SU-DHL-6 (cell line): Measurements from ENCODE around the gene P3H2.

Experiments
- H2AFZ ChIP-seq: fragments of 200-600 bp; sonication (generic); 2 replicates; pipeline ENCODE4 v1.6.1; 2014; ENCODE audit warnings: low read depth, mild to moderate bottlenecking, moderate library complexity, mixed read lengths, antibody characterized with exemption, low read length; ENCODE audit not compliant: severe bottlenecking
- H3F3A ChIP-seq: fragments of 200-600 bp; shearing (Covaris generic); 2 replicates; pipeline ENCODE4 v1.6.0; 2016; ENCODE audit warnings: antibody characterized with exemption, mild to moderate bottlenecking; ENCODE audit not compliant: insufficient read depth
- H3K27ac ChIP-seq: fragments of 200-600 bp; sonication (generic); 2 replicates; pipeline ENCODE4 v1.5.1; 2016; ENCODE audit warnings: low read depth, mild to moderate bottlenecking, low read length, moderate library complexity, mixed read lengths
- H3K27me3 ChIP-seq: fragments of 200-600 bp; sonication (generic), shearing (Covaris generic); 2 replicates; pipeline ENCODE4 v1.6.0; 2014; ENCODE audit warnings: mild to moderate bottlenecking, low read length
- H3K36me3 ChIP-seq: fragments of 200-600 bp; sonication (generic); 2 replicates; pipeline ENCODE4 v1.6.1; 2014; ENCODE audit warnings: mild to moderate bottlenecking, low read length, mixed read lengths
- H3K4me2 ChIP-seq: fragments of 300-600, 200-600 bp; shearing (Covaris generic), sonication (generic); 2 replicates; pipeline ENCODE4 v1.6.0; 2014; ENCODE audit warnings: low read length, low read depth, mild to moderate bottlenecking; ENCODE audit not compliant: poor library complexity, severe bottlenecking
- H3K4me3 ChIP-seq: fragments of 200-600 bp; sonication (generic); 2 replicates; pipeline ENCODE4 v1.5.1; 2014; ENCODE audit warnings: antibody characterized with exemption, low read length, mild to moderate bottlenecking, mixed read lengths; ENCODE audit not compliant: insufficient read depth, poor library complexity, severe bottlenecking
- H3K79me2 ChIP-seq: fragments of 200-600 bp; sonication (generic); 2 replicates; pipeline ENCODE4 v1.6.1; 2014; ENCODE audit warnings: mild to moderate bottlenecking, low read length, moderate library complexity; ENCODE audit not compliant: insufficient read depth
- H3K9ac ChIP-seq: fragments of 200-600 bp; sonication (generic); 2 replicates; pipeline ENCODE4 v1.7.0; 2014; ENCODE audit warnings: mild to moderate bottlenecking, low read length
- H3K9me2 ChIP-seq: fragments of 200-600 bp; sonication (generic); replicated peaks from 2 replicates; pipeline ENCODE4 v1.6.1; 2014; ENCODE audit warnings: low read length; ENCODE audit not compliant: insufficient read depth
- H3K9me3 ChIP-seq: fragments of 200-600 bp; sonication (generic); 2 replicates; pipeline ENCODE4 v1.6.1; 2014; ENCODE audit warnings: low read length, mixed read lengths; ENCODE audit not compliant: insufficient read depth
- H4K20me1 ChIP-seq: fragments of 200-600 bp; sonication (generic); 2 replicates; pipeline ENCODE4 v1.6.1; 2014; ENCODE audit warnings: low read depth, mild to moderate bottlenecking, antibody characterized with exemption, low read length, moderate library complexity, mixed read lengths
- CTCF ChIP-seq: fragments of 200-600 bp; sonication (generic); IDR thresholded peaks from one replicate; pipeline ENCODE4 v1.5.1; 2017; ENCODE audit warnings: antibody characterized with exemption, mild to moderate bottlenecking, low read length, moderate library complexity; ENCODE audit not compliant: insufficient read depth, poor library complexity, severe bottlenecking
- EZH2phosphoT487 ChIP-seq: fragments of 200-600 bp; sonication (generic), shearing (Covaris generic); conservative IDR thresholded peaks from 2 replicates; pipeline ENCODE4 v1.6.1; 2018; ENCODE audit warnings: mild to moderate bottlenecking, antibody characterized with exemption, low read length, moderate library complexity, mixed read lengths

The P3H2 gene

GRCh38 chr3:189978753-189979152 is 141.9 kb downstream of the P3H2 start:
- no peak overlapping the region for H3K4me3 ChIP-seq
- H2AFZ ChIP-seq = no peak overlapping the region
- TF ChIP-seq EZH2phosphoT487 (no peak), CTCF (no peak)
- H3K9me3 ChIP-seq = no peaks in the 10 kb centered on the region
- no peaks in the 10 kb centered on the region for H4K20me1 ChIP-seq
- H3K27ac ChIP-seq = no peak overlapping the region
- no peaks in the 10 kb centered on the region for H3K27me3 ChIP-seq
- H3K9ac ChIP-seq = no peak overlapping the region
- H3K36me3 ChIP-seq = no peaks in the 10 kb centered on the region
- no peaks in the 10 kb centered on the region for H3K79me2 ChIP-seq
- no peaks in the 10 kb centered on the region for H3F3A ChIP-seq
- no peaks in the 10 kb centered on the region for H3K9me2 ChIP-seq
- H3K4me2 ChIP-seq = no peak overlapping the region

- no peaks in the 10 kb centered on the region for H3K36me3 ChIP-seq
- no peaks in the 10 kb centered on the region for H3K79me2 ChIP-seq
- no peak overlapping the region for H3K9ac ChIP-seq
- H3K4me3 ChIP-seq = no peak overlapping the region
- H2AFZ ChIP-seq = no peak overlapping the region
- H3K9me3 ChIP-seq = no peaks in the 10 kb centered on the region
- H4K20me1 ChIP-seq = no peaks in the 10 kb centered on the region
- no peak overlapping the region for H3K27ac ChIP-seq
- no peaks in the 10 kb centered on the region for H3F3A ChIP-seq
- TF ChIP-seq EZH2phosphoT487 (no peak), CTCF (no peak)
- no peak overlapping the region for H3K4me2 ChIP-seq
- no peaks in the 10 kb centered on the region for H3K9me2 ChIP-seq
- no peaks in the 10 kb centered on the region for H3K27me3 ChIP-seq
Observed at GRCh38 chr3:189977174-189977573, 143.5 kb downstream of the P3H2 start.

DNA sequence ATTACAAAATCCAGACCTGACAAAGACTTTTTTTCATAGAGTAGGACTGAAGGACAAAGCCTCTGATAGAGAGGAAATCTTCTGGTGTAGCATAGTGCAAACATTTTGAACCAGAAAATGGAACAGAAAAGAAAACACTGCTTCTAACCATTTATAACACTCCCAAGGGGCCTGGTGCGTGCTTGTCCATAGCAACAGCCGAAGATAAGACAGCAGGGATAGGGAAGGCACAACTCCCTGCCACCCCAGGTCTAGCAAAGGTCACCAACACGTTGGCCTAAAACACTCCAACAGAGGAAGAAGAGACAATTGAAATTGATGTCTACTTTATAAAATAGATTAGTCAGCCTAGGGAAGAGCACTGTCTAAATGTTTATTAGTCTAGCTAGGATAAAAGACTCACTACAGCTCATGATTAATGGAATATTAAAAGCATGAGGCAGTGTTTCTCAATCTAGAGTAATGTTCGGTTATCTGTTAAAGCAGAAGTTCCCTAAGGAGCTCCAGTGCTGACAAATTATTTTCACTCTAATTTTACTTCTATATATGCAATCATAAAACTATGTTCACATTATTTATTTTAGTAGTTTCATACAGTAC is 145.2 kb downstream of the P3H2 start:
- no peak overlapping the region for H3K27ac ChIP-seq
- no peak overlapping the region for H3K4me2 ChIP-seq
- H3K36me3 ChIP-seq = no peaks in the 10 kb centered on the region
- TF ChIP-seq CTCF (no peak), EZH2phosphoT487 (no peak)
- no peaks in the 10 kb centered on the region for H3K9me2 ChIP-seq
- no peaks in the 10 kb centered on the region for H3F3A ChIP-seq
- H3K4me3 ChIP-seq = no peak overlapping the region
- no peaks in the 10 kb centered on the region for H3K79me2 ChIP-seq
- H2AFZ ChIP-seq = no peak overlapping the region
- no peaks in the 10 kb centered on the region for H3K9me3 ChIP-seq
- H3K27me3 ChIP-seq = no peaks in the 10 kb centered on the region
- no peaks in the 10 kb centered on the region for H4K20me1 ChIP-seq
- H3K9ac ChIP-seq = no peak overlapping the region

DNA sequence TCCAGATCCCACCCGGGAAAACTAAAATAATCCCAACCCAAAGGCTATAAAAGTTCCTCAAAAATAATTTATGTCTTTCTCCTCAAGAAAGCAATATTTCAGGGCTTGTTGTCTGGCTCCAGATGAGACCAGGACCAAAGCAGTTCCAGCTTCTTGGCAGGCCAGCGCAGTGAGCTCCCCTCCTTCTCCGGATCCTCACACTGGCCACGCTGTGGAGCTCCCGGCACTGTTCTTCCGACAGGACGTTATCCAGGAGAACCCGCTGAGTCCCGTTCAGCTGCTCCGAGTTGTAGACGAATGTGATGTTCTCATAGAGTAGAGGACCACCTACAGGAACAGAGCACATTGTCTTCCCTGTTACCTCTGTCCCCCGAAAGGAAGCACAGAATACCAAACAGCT is 146.3 kb downstream of the P3H2 start:
- Histone ChIP-seq H3K9ac (no peak overlapping the region), H3K27me3 (no peaks in the 10 kb centered on the region), H3K79me2 (no peaks in the 10 kb centered on the region), H3K9me2 (no peaks in the 10 kb centered on the region), H3K36me3 (no peaks in the 10 kb centered on the region), H3K27ac (no peak overlapping the region), H3K4me3 (no peak overlapping the region), H3F3A (no peaks in the 10 kb centered on the region), H3K9me3 (no peaks in the 10 kb centered on the region), H4K20me1 (no peaks in the 10 kb centered on the region), H3K4me2 (no peak overlapping the region), H2AFZ (no peak overlapping the region)
- TF ChIP-seq CTCF (no peak), EZH2phosphoT487 (no peak)
